Stimulated activated CD8-positive, alpha-beta memory T cell treated with anti-CD3 and anti-CD28 coated beads, Interleukin-12 subunit alpha, Interleukin-12 subunit beta, amount 100 ng/mL, for 1 hour (primary cell): Measurements from ENCODE around the gene IRF5.
"Not testable (repeated sequence)": the region's sequence is repeated elsewhere in the genome, so short reads cannot be mapped to it uniquely, and the experiment has no call there.

ENCODE experiments used
- DNase-seq: peaks from one replicate; pipeline ENCODE4 v3.0.0-alpha.2; 2020; ENCODE audit warnings: low read depth

Gene IRF5

GRCh38 chr7:128959296-128959695 is 21.6 kb downstream of the IRF5 start:
- DNase-seq = no peak

GRCh38 chr7:128961030-128961659 is 23.4 kb downstream of the IRF5 start:
- no peak for DNase-seq

- no peak for DNase-seq
Measured at GRCh38 chr7:128962899-128963298, 25.2 kb downstream of the IRF5 start.

- DNase-seq = no peak
Measured at GRCh38 chr7:128963327-128963757, 25.6 kb downstream of the IRF5 start.

- no peak for DNase-seq
Measured at GRCh38 chr7:128968624-128969023, 30.9 kb downstream of the IRF5 start.

GRCh38 chr7:128974241-128974934 is 36.7 kb downstream of the IRF5 start:
- no peak for DNase-seq

GRCh38 chr7:128982105-128982504 is 44.4 kb downstream of the IRF5 start:
- no peak for DNase-seq

- DNase-seq = no peak
Measured at GRCh38 chr7:128985660-128986059, 47.9 kb downstream of the IRF5 start.

- DNase-seq = no peak
Measured at GRCh38 chr7:128986609-128987008, 48.9 kb downstream of the IRF5 start.

GRCh38 chr7:128988372-128988771 is 50.6 kb downstream of the IRF5 start:
- no peak for DNase-seq

- no peak for DNase-seq
Measured at GRCh38 chr7:128989961-128990360, 52.2 kb downstream of the IRF5 start.

GRCh38 chr7:128993419-128993818 is 55.7 kb downstream of the IRF5 start:
- no peak for DNase-seq

- DNase-seq = not testable (repeated sequence)
Measured at GRCh38 chr7:128994560-128994959, 56.8 kb downstream of the IRF5 start.

- no peak for DNase-seq
Measured at GRCh38 chr7:128997181-128997580, 59.5 kb downstream of the IRF5 start.
